Measurements from ENCODE around the gene KIAA0040.
"Not testable (repeated sequence)": the region's sequence is repeated elsewhere in the genome, so short reads cannot be mapped to it uniquely, and the experiment has no call there.

KIAA0040 gene

GRCh38 chr1:175133673-175134435 is 58.7 kb downstream of the KIAA0040 start:
- no peak for DNase-seq

GRCh38 chr1:175132436-175132835 is 60.1 kb downstream of the KIAA0040 start:
- DNase-seq, result no peak

- no peak for DNase-seq
Observed at GRCh38 chr1:175131095-175131494, 61.5 kb downstream of the KIAA0040 start.

- no peak for DNase-seq
Observed at GRCh38 chr1:175130649-175131045, 61.9 kb downstream of the KIAA0040 start.

- no peak for DNase-seq
Observed at GRCh38 chr1:175129997-175130648, 62.5 kb downstream of the KIAA0040 start.

DNA sequence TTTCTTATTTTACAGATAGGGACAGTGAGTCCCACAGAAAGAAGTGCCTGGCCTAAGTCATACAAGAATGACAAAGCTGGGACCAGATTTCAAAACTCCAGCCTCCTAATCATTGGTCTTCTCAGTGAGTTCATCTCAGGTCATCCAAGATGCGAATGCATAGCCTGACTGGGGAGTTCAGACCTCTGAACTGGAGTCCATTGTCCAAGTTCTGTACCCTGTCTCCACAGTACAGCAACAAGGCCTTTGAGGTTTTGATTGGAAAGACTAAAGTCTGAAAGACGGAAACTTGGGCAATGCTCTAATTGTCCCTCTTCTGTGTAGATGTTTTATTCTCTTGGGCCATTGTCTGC is 63.0 kb downstream of the KIAA0040 start:
- DNase-seq, result no peak

DNA sequence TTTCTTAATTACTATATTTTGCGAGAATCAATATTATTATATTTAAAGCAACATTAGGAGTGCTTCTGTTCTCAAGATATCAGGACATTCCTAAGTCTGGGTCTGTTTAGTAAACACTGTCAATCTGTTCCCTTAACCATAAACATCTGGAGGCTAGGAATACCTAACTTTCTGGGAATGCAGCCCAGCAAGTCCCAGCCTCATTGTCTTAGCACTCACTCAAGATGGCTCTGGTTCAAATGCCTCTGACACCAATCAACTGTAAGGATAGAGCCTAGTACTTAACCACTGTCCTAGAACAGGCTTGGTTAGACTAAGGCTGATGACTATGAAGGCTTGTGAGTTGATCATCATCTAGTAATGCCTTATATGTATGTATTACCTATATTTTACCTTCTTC is 63.4 kb downstream of the KIAA0040 start:
- no peak for DNase-seq

DNA sequence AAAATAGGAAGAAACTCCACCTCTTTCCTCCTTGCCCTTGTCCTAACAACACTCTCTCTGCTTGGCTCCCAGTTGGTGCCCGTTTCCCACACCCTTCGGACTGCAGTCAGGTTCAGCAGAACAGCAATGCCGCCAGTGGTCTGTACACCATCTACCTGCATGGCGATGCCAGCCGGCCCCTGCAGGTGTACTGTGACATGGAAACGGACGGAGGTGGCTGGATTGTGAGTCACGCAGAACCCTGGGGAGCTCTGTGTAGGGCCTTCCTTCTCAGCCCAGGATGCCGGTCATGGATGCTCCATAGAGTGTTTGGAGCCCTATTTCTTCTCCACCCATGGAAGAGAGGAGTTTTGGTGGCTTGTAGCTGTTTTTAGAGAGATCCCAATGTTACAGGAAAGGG is 64.1 kb downstream of the KIAA0040 start:
- DNase-seq, result no peak

- no peak for DNase-seq
Observed at GRCh38 chr1:175127565-175127964, 65.0 kb downstream of the KIAA0040 start.

GRCh38 chr1:175126347-175126746 is 66.2 kb downstream of the KIAA0040 start:
- DNase-seq, result no peak

GRCh38 chr1:175124861-175125260 is 67.7 kb downstream of the KIAA0040 start:
- no peak for DNase-seq

GRCh38 chr1:175120511-175120910 is 72.1 kb downstream of the KIAA0040 start:
- no peak for DNase-seq

GRCh38 chr1:175118375-175119367 is 73.9 kb downstream of the KIAA0040 start:
- no peak for DNase-seq

DNA sequence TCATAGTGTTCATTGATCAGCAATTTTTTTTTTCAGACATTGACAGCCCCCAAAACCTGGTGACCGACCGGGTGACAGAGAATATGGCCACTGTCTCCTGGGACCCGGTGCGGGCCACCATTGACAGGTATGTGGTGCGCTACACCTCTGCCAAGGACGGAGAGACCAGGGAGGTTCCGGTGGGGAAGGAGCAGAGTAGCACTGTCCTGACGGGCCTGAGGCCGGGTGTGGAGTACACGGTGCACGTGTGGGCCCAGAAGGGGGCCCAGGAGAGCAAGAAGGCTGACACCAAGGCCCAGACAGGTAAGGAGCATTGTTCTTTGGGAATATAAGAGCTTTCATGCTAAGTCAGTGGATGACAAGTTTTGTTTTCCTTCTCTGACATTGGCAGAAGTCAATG is 75.7 kb downstream of the KIAA0040 start:
- DNase-seq, result no peak

DNA sequence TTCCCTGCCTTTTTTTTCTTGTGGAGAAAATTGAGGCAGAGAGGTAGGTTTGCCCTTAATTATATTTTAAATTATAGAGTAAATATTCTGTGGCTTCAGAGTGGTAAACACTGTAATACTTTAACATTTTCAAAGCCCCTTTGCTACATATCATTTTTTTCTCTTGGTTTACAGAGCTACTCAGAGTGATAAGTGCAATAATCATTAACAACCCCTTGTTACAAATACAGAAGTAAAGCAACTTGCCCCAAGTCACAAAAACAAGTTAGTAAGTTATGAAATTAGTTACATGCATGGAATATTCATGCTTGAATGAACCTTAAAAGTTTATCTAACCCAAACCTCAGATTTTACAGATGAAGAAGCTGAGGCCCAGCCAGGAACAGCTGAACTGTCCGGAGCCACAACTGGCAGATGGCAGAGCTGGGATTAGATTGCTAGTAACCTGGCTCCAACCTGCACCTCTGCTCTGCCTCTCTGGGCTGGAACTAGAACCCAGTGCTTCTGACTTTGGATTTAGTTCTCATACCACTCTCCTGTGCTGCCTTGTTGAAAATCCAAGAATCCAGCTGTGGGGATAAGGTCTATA is 76.3 kb downstream of the KIAA0040 start:
- no peak for DNase-seq

GRCh38 chr1:175114996-175115395 is 77.6 kb downstream of the KIAA0040 start:
- DNase-seq, result no peak

DNA sequence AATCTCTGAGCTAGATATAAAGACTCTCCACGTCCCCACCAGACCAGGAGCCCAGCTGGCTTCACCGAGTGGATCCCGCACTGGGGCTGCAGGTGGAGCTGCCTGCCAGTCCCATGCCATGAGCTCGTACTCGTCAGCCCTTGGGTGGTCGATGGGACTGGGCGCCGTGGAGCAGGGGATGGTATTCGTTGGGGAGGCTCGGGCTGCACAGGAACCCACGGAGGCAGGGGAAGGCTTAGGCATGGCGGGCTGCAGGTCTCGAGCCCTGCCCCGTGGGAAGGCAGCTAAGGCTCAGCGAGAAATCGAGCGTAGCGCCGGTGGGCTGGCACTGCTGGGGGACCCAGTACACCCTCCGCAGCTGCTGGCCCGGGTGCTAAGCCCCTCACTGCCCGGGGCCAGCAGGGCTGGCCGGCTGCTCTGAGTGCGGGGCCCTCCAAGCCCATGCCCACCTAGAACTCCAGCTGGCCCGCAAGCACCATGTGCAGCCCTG is 84.2 kb downstream of the KIAA0040 start:
- DNase-seq, result not testable (repeated sequence)
